ENCODE measurements around the gene OXT.

The OXT gene

DNA sequence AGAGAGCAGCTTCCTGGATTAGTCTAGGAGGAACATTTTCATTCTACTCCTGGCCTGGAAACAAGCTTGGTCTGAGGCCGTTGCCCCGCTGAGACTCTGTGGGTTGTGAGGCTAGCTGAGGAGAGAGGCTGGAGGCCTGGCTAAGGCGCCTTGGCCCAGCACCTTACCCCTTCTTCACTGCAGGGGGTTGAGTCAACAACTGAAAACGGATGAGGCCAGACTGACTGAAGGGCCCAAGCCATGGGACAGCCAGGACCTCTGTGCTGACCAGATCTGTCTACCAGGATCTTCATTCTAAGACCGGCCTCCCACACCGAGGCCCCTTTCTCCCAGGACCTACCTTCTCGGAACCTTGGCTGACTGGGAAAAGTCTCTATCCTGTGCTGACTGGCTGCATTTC is 16.6 kb downstream of the OXT start:
- DNase-seq, result no peak

DNA sequence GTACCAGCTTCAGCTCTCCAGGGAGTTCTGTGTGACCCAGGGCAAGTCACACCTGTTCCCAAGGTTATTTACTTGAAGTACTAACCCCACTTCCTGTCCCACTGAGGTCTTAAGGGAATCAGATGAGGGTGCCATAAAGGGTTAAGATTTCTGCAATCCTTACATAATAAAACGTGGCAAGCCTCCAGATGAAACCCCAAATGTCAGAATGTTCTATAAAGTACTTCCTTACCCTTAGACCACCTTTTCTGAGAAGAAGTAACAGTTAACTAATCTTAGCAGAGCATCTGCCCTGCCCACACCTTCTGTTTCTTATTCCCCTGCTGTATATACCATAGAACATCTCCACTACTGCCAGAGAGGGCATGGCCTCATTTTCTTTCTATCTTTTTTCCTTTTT is 19.1 kb downstream of the OXT start:
- no peak for DNase-seq

DNA sequence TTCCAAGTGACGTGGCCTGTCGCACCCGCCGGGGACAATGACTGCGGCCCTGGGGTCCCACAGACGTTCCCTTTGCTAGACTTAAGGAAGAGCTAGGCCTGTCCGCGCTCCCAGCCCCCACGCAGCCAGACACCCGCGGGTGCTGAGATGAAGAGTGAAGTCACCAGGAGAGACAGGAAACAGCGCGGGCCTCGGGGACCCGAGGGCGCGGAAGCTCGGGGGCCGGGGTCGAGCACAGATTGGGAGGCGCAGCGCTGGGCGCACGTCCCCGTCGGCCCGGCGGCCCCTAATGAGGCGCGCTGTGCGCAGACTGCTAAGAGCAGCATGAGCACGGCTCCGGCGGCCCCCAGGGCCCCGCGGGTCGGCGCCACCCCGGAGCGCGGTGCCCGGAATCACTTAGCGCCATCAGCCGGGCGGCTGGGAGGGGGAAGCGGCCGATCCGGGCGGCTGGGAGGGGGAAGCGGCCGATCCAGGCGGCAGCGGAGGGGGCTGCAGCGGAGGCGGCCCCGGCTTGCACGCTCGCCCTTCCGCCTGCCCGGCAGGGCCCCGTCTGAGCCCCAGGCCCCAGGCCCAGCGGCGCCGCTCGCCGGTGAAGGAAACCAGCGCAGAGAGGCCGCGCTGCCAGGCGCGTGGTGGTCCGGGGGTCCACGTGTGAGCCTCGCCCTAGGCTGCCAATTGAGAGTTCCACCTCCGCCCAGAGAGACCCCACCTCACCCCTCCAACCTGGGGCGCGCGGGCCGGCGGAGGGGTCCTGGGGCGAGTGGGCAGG is 21.4 kb downstream of the OXT start:
- DNase-seq, result no peak

DNA sequence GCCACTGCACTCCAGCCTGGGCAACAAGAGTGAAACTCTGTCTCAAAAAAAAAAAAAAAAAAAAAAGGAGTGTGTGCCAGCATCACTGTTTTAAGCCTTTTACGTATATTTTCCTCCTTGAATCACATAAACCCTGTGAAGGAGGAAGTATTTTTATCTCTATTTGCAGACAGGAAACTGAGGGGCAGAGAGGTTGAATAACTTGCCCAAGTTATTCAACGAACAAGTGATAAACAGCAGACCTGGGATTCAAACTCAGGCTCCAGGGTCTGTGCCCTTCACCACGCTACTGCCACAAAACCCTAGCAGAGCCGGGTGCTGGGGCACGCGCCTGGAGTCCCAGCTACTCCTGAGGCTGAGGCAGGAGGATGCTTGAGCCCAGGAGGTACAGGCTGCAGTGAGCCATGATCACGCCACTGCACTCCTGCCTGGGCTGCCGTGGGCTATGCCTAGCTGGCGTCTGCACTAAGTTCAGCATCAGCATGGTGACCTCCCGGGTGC is 22.5 kb downstream of the OXT start:
- DNase-seq, result no peak

DNA sequence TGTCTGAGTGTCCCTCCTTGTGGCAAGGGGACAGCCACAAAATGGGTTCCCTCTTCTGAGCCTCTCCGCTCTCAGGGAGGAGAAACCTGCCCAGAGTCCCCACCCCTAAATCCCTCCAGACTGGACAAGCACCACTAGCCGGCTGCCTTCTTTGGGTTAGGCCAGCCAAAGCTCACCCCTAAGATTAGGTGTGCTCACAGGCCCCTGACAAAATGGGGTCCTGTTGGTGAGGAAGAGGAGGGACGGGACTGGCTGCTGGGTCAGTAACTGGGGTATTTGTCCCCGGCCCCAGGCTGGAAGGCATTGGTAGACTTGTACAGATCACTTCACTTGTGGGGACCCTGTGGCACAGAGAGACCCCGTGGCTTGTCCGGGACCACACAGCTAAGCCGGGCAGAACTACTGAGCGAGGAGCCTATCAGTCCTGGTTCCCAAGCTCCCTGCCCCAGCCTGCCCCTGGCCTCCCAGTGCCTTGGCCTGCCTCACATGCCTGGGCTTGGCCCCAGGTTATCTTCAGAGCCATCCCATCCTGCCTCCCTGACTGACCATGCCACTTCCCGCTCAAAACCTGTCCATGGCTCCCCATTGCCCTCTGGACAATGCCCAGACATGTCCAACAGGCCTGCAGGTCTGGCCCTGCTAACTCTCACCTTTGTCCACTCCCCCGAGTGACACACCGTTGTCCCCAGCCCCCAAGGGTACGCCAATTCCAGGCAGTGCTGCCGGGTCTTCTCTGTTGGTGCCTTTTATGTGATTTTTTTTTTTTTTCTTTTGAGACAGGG is 23.6 kb downstream of the OXT start:
- no peak for DNase-seq

DNA sequence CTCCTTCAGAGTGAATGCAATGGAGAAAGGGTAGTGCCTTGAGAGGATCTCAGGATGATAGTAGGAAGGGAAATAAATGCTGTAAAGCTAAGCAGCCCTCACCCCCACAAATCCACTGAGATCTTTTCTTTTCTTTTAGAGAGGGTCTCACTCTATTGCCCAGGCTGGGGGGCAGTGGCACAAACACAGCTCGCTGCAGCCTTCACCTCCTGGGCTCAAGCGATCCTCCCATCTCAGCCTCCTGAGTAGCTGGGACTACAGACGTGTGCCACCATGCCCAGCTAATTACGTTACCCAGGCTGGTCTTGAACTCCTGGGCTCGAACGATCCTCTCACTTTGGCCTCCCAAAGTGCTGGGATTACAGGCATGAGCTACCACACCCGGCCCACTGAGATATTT is 29.1 kb downstream of the OXT start:
- no peak for DNase-seq

DNA sequence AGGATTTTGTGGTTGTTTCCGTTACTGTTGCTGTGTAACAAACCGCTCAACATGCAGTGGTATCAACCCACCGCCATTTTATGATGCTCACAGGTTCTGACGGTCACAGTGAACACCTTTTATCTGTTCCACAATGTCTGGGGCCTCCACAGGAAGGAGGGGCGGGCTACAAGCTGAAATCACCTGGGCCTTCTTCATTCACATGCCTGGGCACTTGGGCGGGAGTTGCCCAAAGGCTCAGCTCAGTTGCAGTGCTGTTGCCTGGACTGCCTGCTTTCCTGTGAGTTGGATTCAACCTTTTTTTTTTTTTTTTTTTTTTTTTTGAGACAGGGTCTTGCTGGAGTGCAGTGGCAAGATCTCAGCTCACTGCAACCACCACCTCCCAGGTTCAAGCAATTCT is 29.8 kb downstream of the OXT start:
- no peak for DNase-seq

DNA sequence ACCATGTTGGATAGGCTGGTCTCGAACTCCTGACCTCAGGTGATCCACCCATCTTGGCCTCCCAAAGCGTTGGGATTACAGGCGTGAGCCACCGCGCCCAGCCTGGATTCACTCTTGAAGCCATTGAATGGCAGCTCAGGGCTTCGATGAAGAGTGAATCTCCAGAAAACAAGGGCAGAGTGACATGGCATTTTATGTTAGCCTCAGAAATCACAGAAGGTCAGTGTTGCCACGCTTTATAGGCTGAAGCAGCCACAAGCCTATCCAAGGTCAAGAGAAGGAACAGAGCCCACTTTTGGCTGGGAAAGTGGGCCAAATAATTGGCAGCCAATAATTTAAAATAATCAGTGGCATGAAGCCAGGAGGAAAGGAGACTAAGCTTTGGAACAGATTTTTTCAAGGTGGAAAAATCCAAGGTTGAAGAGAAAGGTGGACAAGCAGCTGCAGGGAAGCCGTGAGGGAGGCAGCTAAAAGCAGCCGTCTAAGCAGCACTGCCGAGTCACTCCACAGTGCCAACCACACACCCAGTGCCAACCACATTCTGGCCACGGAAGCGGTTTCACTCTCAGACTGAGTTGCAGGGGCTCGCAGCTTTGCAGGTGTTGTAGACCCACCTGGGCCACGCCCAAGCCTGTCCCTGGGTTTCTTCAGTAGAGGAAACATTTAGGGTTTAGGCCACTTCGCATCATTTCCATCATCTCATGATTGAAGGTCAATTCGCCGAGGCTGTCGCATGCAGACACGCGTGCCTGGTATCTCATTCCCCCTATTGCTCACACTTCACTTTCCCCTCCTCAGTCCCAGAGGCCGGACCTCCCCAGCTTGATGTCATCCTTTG is 30.5 kb downstream of the OXT start:
- DNase-seq, result no peak

DNA sequence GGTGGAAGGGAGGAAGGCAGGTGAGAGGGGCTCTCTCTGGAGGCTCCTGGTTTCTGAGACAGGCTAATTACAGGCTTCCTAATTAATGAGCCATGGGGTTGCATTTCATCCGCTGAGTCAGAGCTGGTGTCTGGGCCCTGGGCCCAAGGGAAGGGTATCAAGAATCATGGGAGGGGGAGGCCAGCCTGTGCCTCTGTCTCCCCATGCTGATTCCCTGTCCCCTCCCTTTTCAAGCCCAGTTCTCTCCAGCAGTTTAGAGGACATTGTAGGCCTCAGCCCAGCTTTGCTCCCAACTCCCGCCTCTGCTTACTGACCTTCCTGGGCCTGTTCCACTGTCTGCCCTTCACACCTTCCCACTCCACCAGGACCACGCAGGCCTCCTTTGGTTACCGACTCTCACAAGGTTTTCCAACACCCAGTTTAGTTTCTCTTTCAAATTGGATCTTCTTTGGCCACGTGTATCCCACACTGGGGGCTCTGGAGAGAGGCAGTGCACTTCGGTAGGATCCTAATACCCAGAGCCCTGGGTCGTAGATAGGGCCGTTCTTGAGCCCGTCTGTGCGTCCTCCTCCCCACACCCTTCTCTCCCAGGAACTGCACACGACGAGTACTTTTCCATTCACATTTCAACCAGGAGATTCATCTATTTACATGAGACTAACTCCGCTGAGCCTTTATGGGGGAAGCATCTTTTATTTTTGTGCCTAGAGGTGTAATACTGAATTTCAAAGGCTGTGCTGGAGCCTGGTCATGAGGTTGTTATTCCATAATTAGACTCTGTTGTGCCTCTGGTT is 31.4 kb downstream of the OXT start:
- no peak for DNase-seq

DNA sequence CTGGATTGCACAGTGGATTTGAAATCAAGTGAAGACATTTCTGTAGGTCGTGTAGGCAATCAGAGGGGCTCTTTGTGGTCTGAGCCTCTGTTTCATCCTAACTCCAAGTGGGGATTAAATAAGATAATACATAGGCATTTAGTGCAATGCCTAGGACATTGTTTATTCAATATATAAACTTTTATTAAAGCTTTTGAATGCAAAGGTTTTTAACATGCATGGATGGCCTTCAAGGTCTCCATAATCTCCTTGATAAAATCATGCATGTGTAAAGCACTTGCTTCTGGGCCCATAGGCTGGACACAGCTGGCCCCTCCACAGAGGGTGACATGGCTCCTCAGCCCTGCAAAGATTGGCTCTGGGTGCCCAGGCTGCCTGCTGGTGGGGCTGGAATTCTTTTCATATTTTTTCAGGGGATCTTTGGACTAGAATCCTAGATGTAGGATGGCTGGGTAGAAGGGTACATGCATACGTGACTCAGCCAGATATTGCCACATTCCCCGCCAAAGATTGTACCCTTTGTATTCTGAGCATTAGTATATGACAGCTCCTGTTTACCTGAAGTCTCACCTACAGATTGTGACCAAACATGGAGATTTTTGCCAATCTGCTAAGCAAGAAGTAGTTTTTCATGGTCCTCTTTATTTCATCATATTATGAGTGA is 32.1 kb downstream of the OXT start:
- DNase-seq, result no peak

DNA sequence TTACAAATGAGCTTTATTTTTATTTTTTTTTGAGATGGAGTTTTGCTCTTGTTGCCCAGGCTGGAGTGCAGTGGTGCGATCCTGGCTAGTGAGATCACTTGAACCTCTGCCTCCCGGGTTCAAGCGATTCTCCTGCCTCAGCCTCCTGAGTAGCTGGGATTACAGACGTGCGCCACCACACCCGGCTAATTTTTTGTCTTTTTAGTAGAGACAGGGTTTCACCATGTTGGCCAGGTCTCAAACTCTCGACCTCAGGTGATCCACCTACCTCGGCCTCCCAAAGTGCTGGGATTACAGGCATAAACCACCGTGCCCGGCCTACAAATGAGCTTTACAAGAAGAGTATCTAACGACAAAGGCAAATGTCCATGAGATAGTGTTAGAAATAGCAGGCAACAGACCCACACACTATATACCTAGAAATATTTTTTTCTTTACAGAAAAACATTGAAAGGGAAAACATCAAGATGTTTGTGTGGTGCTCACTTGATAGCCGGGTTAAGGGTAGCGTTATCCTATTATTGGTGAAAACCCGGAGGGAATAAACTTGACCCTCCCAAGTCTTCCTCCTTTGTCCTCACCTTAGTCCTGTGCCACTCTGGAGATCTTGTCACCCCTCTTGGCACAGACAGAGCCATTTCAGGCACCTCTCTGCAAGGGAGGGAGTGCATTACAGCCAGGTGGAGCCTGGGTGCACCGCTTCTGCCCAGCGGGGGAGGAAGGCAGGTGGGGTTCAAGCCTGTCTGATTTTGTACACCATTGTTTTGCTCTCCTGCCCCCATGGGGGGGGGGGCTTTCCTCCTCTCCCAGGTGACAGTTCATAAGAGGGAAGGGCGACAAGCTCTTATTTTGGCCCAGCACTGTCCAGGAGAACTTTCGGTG is 34.1 kb downstream of the OXT start:
- DNase-seq, result no peak

DNA sequence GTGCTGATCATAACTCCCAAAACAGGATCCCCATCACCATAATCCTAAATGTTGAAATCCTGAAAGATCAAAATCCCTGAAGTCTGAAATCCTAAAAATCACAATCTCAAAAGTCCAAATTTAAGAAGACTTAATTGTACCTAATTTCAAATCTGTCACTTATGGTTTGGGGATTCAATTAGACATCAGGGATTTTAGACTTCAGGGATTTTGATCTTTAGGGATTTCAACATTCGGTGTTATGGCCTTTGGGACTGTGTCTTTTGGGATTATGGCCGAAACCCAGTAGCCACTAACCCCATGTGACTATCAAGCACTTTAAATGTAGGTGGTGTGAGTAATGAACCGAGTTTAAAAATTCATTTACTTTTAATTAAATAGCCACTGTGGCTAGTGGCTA is 34.8 kb downstream of the OXT start:
- no peak for DNase-seq

DNA sequence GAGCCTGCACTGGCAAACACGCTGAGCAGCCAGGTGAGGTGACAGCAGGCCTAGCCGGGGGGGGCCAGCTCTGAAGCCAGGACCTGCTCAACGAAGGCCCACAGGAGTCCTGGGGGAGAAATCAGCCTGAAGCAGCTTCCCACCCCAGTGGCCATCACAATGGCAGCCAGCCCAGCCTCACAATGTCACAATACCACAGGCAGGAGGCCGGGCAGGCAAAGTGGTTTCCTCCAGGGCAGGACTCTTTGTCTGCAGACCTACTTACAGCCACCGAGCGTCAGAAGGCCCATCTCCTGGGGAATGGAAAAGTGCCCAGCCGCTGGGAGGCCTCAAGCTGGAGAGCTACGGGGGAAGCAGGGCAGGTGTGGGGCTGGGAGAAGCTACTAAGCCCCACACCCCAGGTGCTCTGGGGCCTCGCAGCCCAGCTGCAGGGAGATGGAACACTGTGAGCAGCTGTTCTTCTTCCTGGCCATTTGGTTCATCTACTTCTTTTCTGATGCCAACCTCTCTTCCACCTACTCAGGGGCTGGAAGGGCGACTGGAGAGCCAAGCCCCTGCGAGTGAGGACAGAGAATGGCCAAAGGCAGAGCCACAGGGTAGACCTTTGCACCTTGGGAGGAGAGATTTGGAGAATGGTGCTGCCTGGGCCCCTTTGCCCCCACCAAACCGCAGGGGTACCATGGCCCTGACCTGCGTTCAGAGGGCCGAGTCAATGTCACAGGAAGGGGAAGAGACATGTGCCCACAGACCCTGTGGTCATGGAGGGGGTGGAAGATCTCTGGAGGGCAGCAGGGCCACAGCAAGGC is 35.4 kb downstream of the OXT start:
- peak; percentile 8 for DNase-seq

DNA sequence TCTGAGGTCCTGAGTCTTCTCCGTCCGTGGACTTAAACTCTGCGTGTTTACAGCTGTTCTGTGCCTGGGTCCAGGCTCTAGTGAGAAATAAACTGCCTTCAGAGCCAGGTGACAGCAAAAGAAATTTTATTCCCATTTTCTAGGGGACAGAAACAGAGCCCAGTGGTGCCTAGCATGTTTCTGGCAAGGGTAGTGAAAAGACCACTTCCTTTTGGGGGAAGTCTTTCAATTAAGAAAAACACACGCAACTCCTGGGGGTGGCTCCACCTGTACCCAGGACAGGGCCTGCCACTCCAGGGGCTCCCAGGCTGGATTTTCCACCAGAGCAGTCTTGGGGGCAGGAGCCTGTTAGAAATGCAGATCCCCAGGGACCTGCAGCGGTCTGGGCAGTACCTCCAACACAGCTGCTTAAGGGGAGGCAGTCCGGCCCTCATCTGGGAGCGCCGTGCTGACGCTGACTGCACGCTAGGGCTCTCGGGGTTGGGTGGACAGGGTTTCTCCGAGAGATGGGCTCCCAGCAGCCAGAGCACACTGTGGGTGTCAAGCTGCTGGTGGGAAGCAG is 36.1 kb downstream of the OXT start:
- no peak for DNase-seq

DNA sequence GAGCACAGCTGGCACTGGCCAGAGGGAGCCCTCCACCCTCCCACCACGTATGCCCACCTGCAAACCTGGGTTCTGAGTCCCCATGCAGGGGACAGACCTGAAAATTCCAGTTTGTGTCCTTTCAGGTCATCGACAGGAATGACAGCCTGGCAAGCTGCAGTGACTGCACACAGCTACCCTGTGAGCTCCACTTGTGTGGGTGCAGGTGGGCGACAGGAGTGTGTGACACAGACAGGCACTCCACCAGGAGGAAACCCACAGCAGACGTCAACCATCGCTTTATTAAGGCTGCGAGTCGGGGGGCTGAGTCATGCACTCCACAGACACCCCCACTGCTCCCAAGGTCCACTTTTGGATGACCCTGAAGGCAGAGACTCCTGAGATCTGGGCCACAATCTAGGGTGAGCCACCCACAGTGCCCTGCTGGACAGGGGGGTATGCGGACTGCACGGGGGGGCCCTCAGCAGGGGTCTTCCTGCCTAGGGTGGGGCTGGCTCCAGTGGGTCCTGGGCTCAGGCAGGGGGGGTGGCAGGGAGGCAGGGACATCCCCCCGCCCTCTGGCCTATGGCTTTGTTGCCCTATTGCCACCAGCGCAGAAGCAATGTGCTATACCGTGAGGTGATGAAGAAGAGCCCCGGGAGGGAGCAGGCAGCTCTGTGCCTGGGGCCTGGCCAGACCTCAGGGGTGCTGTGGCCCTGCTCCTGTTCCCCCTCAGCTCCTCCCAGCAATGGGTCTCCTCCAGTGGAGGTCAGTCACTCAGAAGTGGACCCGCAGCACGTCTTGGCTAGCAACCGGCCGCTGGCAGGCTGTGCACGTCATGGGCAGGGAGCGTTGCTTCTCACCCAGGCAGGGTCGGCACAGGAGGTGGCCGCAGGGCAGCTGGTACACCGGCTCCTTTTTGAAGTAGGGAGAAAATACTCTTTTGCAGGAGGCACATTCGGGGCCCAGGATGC is 38.2 kb downstream of the OXT start:
- no peak for DNase-seq

DNA sequence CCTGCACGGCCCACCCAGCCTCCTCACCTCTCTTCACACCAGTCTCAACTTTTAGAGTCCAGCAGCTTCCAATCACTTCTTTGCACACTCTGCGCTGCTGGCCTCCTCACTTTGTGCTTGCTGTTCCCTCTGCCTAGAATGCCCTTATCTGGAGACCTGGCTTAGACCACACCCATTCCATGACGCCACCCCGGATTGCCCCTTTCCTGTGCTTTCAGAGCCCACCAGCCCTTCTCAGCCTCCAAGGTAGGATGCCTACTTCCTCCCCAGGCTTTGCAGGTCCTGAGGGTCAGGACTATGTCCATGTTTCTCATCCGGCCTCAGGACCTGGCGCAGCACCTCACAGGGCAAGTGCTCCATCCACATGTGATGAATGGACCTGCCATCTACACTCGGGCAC is 40.1 kb downstream of the OXT start:
- no peak for DNase-seq

DNA sequence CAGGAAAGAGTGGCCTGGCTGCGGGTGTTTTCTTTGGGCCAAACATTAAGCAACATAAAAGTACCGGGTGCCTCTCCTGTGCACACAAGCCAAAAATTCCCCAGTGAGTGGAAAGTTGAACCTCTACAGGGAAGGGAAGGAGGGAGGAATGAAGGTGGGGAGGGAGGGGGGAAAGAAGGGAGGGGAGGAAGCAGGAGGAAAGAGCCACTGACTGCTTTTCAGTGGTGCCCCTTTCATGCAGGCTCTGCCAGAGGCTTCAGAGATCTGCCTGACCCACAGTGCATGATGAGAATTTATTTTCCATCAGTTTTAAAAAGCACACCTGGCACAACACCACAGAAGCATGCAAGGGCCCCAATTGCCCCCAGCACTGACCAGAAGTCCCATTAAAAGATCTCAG is 40.6 kb downstream of the OXT start:
- DNase-seq, result no peak
